Thoracic aorta (tissue), 2 donors: ENCODE measurements around the gene NUB1. TPM values are rescaled to one million over a fixed set of nuclear protein-coding genes. Genes with fewer than 3 reads are reported as not detected.

Source experiments
- ATAC-seq: fragments of 150-250 bp; one replicate; pipeline ENCODE4 v1.8.0; 2017; ENCODE audit warnings: low read depth; ENCODE audit not compliant: insufficient number of reproducible peaks, low FRiP score
- DNase-seq: peaks from one replicate; pipeline ENCODE4 v3.0.0-alpha.2; 2020; ENCODE audit warnings: low spot score
- H3K27ac ChIP-seq, 2 donors: fragments of 200-600 bp; sonication (generic); 1 replicate in 1 of 2; 2 replicates in 1 of 2; pipeline ENCODE4 v1.5.1; 2016; ENCODE audit warnings: mild to moderate bottlenecking in 2 of 2, moderate library complexity in 2 of 2
- H3K27me3 ChIP-seq: fragments of 200-600 bp; sonication (generic); replicated peaks from 2 replicates; pipeline ENCODE4 v1.6.0; 2016; ENCODE audit warnings: mild to moderate bottlenecking; ENCODE audit not compliant: insufficient read depth
- H3K36me3 ChIP-seq: fragments of 200-600 bp; sonication (generic); one replicate; pipeline ENCODE4 v1.5.1; 2016
- H3K4me1 ChIP-seq, 2 donors: fragments of 200-600 bp; sonication (generic); 1 replicate in 1 of 2; 2 replicates in 1 of 2; pipeline versions ENCODE4 v1.5.1 to v1.6.0; 2016; ENCODE audit warnings: low read depth in 2 of 2, mild to moderate bottlenecking in 1 of 2; ENCODE audit not compliant: control insufficient read depth in 1 of 2
- H3K4me3 ChIP-seq: fragments of 200-600 bp; sonication (generic); 2 replicates; pipeline ENCODE4 v1.5.1; 2016; ENCODE audit warnings: mild to moderate bottlenecking
- H3K9me3 ChIP-seq: fragments of 200-600 bp; sonication (generic); 2 replicates; pipeline ENCODE4 v1.5.1; 2016
- CTCF ChIP-seq: fragments of 200-600 bp; sonication (generic); IDR thresholded peaks from one replicate; pipeline ENCODE4 v1.5.1; 2019; ENCODE audit warnings: antibody characterized with exemption
- total RNA-seq, 2 donors: library from RNA; depleted of rRNA; stranded (reverse); fragments of >200 nt; gene quantifications; one replicate each; pipeline versions ENCODE4 v1.1.0 to v1.2.3, GENCODE V29; 2016

NUB1 gene
- total RNA-seq, 2 donors from 2014 or later: 51.0 to 53.4 TPM

GRCh38 chr7:151319189-151319588 lies 22.4 kb upstream of the NUB1 start:
- Histone ChIP-seq H3K4me1 (peaks cover 2 to 8% of the 10 kb centered on the region in 2 donors), H3K4me3 (no peak overlapping the region), H3K27me3 (no peaks in the 10 kb centered on the region), H3K9me3 (peaks cover 9% of the 10 kb centered on the region), H3K36me3 (no peaks in the 10 kb centered on the region), H3K27ac (no peak overlapping the region)
- ATAC-seq (no peak), DNase-seq (no peak)
- no peak for TF ChIP-seq CTCF

- no peak for ATAC-seq
These were observed 21.3 kb upstream of the NUB1 start for GRCh38 chr7:151320263-151320845.

GRCh38 chr7:151321341-151321740 lies 20.3 kb upstream of the NUB1 start:
- peaks cover 9% of the 10 kb centered on the region for H3K9me3 ChIP-seq
- ATAC-seq: no peak
- no peaks in the 10 kb centered on the region for H3K27me3 ChIP-seq

More at GRCh38 chr7:151320263-151320845, 21.3 kb upstream of the NUB1 start:
- H3K27me3 ChIP-seq: no peaks in the 10 kb centered on the region
- peaks cover 9% of the 10 kb centered on the region for H3K9me3 ChIP-seq
- no peak for TF ChIP-seq CTCF
- no peak overlapping the region for H3K4me3 ChIP-seq
- DNase-seq: no peak
- no peak overlapping the region for H3K27ac ChIP-seq
- no peaks in the 10 kb centered on the region for H3K36me3 ChIP-seq
- no peaks in the 10 kb centered on the region for H3K4me1 ChIP-seq

GRCh38 chr7:151322906-151323305 lies 18.7 kb upstream of the NUB1 start:
- ATAC-seq: no peak

More at GRCh38 chr7:151321341-151321740, 20.3 kb upstream of the NUB1 start:
- DNase-seq: no peak
- TF ChIP-seq CTCF: no peak
- H3K27ac ChIP-seq: no peak overlapping the region
- no peak overlapping the region for H3K4me3 ChIP-seq
- H3K36me3 ChIP-seq: no peaks in the 10 kb centered on the region
- no peaks in the 10 kb centered on the region for H3K4me1 ChIP-seq

GRCh38 chr7:151327022-151327421 lies 14.6 kb upstream of the NUB1 start:
- H3K27ac ChIP-seq: no peak overlapping the region
- no peaks in the 10 kb centered on the region for H3K9me3 ChIP-seq
- ATAC-seq: no peak

More at GRCh38 chr7:151322906-151323305, 18.7 kb upstream of the NUB1 start:
- Histone ChIP-seq H3K9me3 (peaks cover 9% of the 10 kb centered on the region), H3K4me1 (no peaks in the 10 kb centered on the region), H3K4me3 (no peak overlapping the region), H3K27me3 (no peaks in the 10 kb centered on the region), H3K36me3 (no peaks in the 10 kb centered on the region), H3K27ac (no peak overlapping the region)
- no peak for DNase-seq
- TF ChIP-seq CTCF: no peak

More at GRCh38 chr7:151327022-151327421, 14.6 kb upstream of the NUB1 start:
- Histone ChIP-seq H3K36me3 (no peaks in the 10 kb centered on the region), H3K4me3 (no peak overlapping the region), H3K4me1 (no peaks in the 10 kb centered on the region), H3K27me3 (no peaks in the 10 kb centered on the region)
- no peak for TF ChIP-seq CTCF
- no peak for DNase-seq
